Subcutaneous preadipocyte (primary cell): ENCODE results near the gene NPIPA2. TPM values are rescaled to one million over a fixed set of nuclear protein-coding genes. Genes with fewer than 3 reads are reported as not detected.

Experiments used
- total RNA-seq: library from RNA; depleted of rRNA; stranded (reverse); fragments of >200 nt; gene quantifications from 2 replicates; pipeline ENCODE4 v1.2.3, GENCODE V29; 2012

The NPIPA2 gene
- total RNA-seq: 0.73 TPM in 1 of 2 replicates, not detected in the other

GRCh38 chr16:14742273-14743128, at the start of gene NPIPA2:
TSS of gene NPIPA2 (plus strand) at chr16:14742533. CDS start at chr16:14748066, 5,533 bp downstream.

GRCh38 chr16:14694129-14694528, 48.2 kb upstream of the NPIPA2 start, which contains the start of gene PLA2G10:
TSS of gene PLA2G10 (minus strand) at chr16:14694308. CDS start at chr16:14694229, 79 bp downstream.

GRCh38 chr16:14703156-14704011, 38.9 kb upstream of the NPIPA2 start, which contains the start of gene NPIPA3:
TSS of gene NPIPA3 (plus strand) at chr16:14703411. CDS start at chr16:14708944, 5,533 bp downstream.

Other genes starting within 250 kb of the NPIPA2 start
- gene PARN, start 112.3 kb upstream of the NPIPA2 start, total RNA-seq: 28.7 and 32.1 TPM in 2 replicates
- 76.2 and 85.6 TPM in 2 replicates for gene BFAR, start 109.6 kb upstream of the NPIPA2 start, total RNA-seq
- gene PLA2G10, start 48.2 kb upstream of the NPIPA2 start, total RNA-seq: not detected in 2 replicates
- 0.73 TPM in 1 of 2 replicates, not detected in the other for gene NPIPA3, start 39.1 kb upstream of the NPIPA2 start, total RNA-seq
- gene NOMO1, start 91.2 kb downstream of the NPIPA2 start, total RNA-seq: 27.6 and 61.6 TPM in 2 replicates
- 27.2 and 41.6 TPM in 2 replicates for gene NPIPA1, start 194.9 kb downstream of the NPIPA2 start, total RNA-seq
- gene PDXDC1, start 232.5 kb downstream of the NPIPA2 start, total RNA-seq: 40.1 and 44.6 TPM in 2 replicates